ENCODE measurements around the gene GRB14. TPM values are rescaled to one million over a fixed set of nuclear protein-coding genes. Genes with fewer than 3 reads are reported as not detected.

Gene GRB14
- total RNA-seq, 2 donors from 2014 or later: 1.7 to 2.0 TPM

GRCh38 chr2:164457271-164457670, 164.0 kb downstream of the GRB14 start:
- H3K36me3 ChIP-seq: no peaks in the 10 kb centered on the region
- no peak overlapping the region for H3K9ac ChIP-seq (ENCODE audit: low read depth in 2 of 2, low read length in 2 of 2)
- H3K27me3 ChIP-seq: no peaks in the 10 kb centered on the region
- H3K4me1 ChIP-seq: no peaks in the 10 kb centered on the region
- H3K27ac ChIP-seq: no peak overlapping the region
- TF ChIP-seq, protein P1, sequence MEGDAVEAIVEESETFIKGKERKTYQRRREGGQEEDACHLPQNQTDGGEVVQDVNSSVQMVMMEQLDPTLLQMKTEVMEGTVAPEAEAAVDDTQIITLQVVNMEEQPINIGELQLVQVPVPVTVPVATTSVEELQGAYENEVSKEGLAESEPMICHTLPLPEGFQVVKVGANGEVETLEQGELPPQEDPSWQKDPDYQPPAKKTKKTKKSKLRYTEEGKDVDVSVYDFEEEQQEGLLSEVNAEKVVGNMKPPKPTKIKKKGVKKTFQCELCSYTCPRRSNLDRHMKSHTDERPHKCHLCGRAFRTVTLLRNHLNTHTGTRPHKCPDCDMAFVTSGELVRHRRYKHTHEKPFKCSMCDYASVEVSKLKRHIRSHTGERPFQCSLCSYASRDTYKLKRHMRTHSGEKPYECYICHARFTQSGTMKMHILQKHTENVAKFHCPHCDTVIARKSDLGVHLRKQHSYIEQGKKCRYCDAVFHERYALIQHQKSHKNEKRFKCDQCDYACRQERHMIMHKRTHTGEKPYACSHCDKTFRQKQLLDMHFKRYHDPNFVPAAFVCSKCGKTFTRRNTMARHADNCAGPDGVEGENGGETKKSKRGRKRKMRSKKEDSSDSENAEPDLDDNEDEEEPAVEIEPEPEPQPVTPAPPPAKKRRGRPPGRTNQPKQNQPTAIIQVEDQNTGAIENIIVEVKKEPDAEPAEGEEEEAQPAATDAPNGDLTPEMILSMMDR (IDR thresholded peaks at IDR 0.05): no peak
- no peaks in the 10 kb centered on the region for H3K9me3 ChIP-seq
- no peak for DNase-seq
- no peak overlapping the region for H3K4me3 ChIP-seq
- intact Hi-C loops (cut with DNase I): no loop called here

DNA sequence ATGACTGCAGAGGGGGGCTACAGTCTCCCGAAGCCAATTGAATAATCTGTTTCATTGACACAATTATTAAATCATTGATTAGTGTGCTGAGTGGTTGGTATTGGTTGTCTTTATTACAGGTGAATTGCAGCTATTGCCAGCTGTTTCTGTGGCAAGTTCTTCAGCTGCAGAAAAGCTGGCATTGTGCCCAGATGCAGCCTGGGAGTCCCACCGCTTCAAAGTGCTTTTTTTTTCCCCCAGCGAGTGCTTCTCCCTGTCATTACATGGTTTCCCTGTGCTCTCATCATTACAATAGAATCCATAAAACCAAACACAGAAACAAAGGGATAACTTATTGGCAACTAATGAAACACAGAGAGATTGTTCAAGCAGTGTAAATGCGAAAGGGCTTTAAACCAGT, 164.7 kb downstream of the GRB14 start:
- intact Hi-C loops (cut with DNase I): no loop called here
- Histone ChIP-seq H3K4me3 (no peak overlapping the region), H3K27ac (no peak overlapping the region), H3K9me3 (no peaks in the 10 kb centered on the region), H3K27me3 (no peaks in the 10 kb centered on the region), H3K9ac (ENCODE audit: low read depth in 2 of 2, low read length in 2 of 2) (no peak overlapping the region), H3K36me3 (no peaks in the 10 kb centered on the region), H3K4me1 (no peaks in the 10 kb centered on the region)
- TF ChIP-seq, protein P1 (IDR thresholded peaks at IDR 0.05): no peak
- DNase-seq: no peak

GRCh38 chr2:164453656-164454305, 167.5 kb downstream of the GRB14 start:
- H3K4me3 ChIP-seq: no peak overlapping the region
- H3K27ac ChIP-seq: no peak overlapping the region
- intact Hi-C loops (cut with DNase I): no loop called here
- no peak overlapping the region for H3K9ac ChIP-seq (ENCODE audit: low read depth in 2 of 2, low read length in 2 of 2)
- no peaks in the 10 kb centered on the region for H3K4me1 ChIP-seq
- DNase-seq: no peak
- TF ChIP-seq, protein P1 (IDR thresholded peaks at IDR 0.05): no peak
- no peaks in the 10 kb centered on the region for H3K9me3 ChIP-seq
- no peaks in the 10 kb centered on the region for H3K36me3 ChIP-seq
- H3K27me3 ChIP-seq: no peaks in the 10 kb centered on the region

- Histone ChIP-seq H3K27me3 (no peaks in the 10 kb centered on the region), H3K4me3 (no peak overlapping the region), H3K4me1 (no peaks in the 10 kb centered on the region), H3K36me3 (no peaks in the 10 kb centered on the region), H3K9ac (ENCODE audit: low read depth in 2 of 2, low read length in 2 of 2) (no peak overlapping the region), H3K9me3 (no peaks in the 10 kb centered on the region), H3K27ac (no peak overlapping the region)
- TF ChIP-seq, protein P1 (IDR thresholded peaks at IDR 0.05): no peak
- DNase-seq: no peak
- intact Hi-C loops (cut with DNase I): no loop called here
Observed at GRCh38 chr2:164450278-164450677, 171.0 kb downstream of the GRB14 start.

DNA sequence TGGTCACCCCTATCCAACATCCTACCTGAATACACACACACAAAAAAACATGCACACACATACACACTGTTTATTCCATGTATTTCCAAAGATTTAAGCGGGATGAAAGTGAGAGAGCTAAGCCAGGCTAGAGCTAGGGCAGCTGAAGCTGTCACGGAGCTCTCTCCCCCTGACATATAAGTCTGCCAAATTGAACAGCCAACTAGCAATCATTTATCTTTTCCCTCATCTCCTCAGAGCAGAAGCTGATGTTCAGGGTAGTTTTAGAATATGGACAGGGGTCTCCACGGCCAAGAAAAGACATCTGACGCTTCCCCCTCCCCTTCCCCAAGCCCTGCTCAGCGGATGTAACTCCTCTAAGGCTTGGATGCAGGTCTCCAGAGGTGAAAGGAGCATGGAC, 171.6 kb downstream of the GRB14 start:
- TF ChIP-seq, protein P1 (IDR thresholded peaks at IDR 0.05): no peak
- intact Hi-C loops (cut with DNase I): no loop called here
- no peak overlapping the region for H3K9ac ChIP-seq (ENCODE audit: low read depth in 2 of 2, low read length in 2 of 2)

More for the DNA sequence above, 171.6 kb downstream of the GRB14 start:
- H3K36me3 ChIP-seq: no peaks in the 10 kb centered on the region
- no peaks in the 10 kb centered on the region for H3K9me3 ChIP-seq
- H3K4me3 ChIP-seq: no peak overlapping the region
- no peaks in the 10 kb centered on the region for H3K4me1 ChIP-seq
- H3K27ac ChIP-seq: no peak overlapping the region
- DNase-seq: no peak
- H3K27me3 ChIP-seq: no peaks in the 10 kb centered on the region

Measured in colonic mucosa (tissue), 4 donors.